ENCODE results near the gene APOA5.
A peak's percentile ranks its signal among the peaks of the same experiment; 100 is the strongest.
"Not testable (repeated sequence)": the region's sequence is repeated elsewhere in the genome, so short reads cannot be mapped to it uniquely, and the experiment has no call there.

The APOA5 gene

GRCh38 chr11:116791813-116792143, at the start of gene APOA5:
APOA5 (minus strand) TSS chr11:116791879; CDS start chr11:116791860, 19 bp downstream.
- no peak for DNase-seq

GRCh38 chr11:116840746-116841296, 49.1 kb upstream of the APOA5 start:
- no peak for DNase-seq

GRCh38 chr11:116840224-116840745, 48.6 kb upstream of the APOA5 start:
- no peak for DNase-seq

GRCh38 chr11:116838321-116839084, 46.8 kb upstream of the APOA5 start:
- DNase-seq = no peak

- DNase-seq = no peak
These were observed 45.8 kb upstream of the APOA5 start, which contains the start of gene APOA1 for GRCh38 chr11:116837231-116838091. APOA1 (minus strand) TSS chr11:116837622; CDS start chr11:116837387, 235 bp downstream.

- no peak for DNase-seq
These were observed 44.9 kb upstream of the APOA5 start for GRCh38 chr11:116836632-116836991.

GRCh38 chr11:116835791-116836631, 44.3 kb upstream of the APOA5 start:
- DNase-seq = peak; percentile 97

GRCh38 chr11:116835042-116835772, 43.5 kb upstream of the APOA5 start:
- no peak for DNase-seq

GRCh38 chr11:116834535-116835041, 42.9 kb upstream of the APOA5 start:
- not testable (repeated sequence) for DNase-seq

- DNase-seq = no peak
These were observed 42.3 kb upstream of the APOA5 start for GRCh38 chr11:116833816-116834534.

GRCh38 chr11:116833491-116833815, 41.8 kb upstream of the APOA5 start:
- DNase-seq = no peak

GRCh38 chr11:116832350-116833290, 40.9 kb upstream of the APOA5 start:
- no peak for DNase-seq

- no peak for DNase-seq
These were observed 40.2 kb upstream of the APOA5 start for GRCh38 chr11:116831790-116832349.

GRCh38 chr11:116830184-116830912, 38.7 kb upstream of the APOA5 start:
- DNase-seq = no peak

GRCh38 chr11:116829525-116830183, 38.0 kb upstream of the APOA5 start, which contains the start of gene APOC3:
APOC3 (plus strand) TSS chr11:116829907; CDS start chr11:116830583, 676 bp downstream.
- no peak for DNase-seq

- DNase-seq = no peak
These were observed 37.2 kb upstream of the APOA5 start for GRCh38 chr11:116828632-116829524.

- no peak for DNase-seq
These were observed 35.8 kb upstream of the APOA5 start for GRCh38 chr11:116827461-116827860.

All from RPMI8226 (cell line).